Thoracic aorta (tissue), 2 donors: ENCODE data around the gene DNASE1. TPM values are rescaled to one million over a fixed set of nuclear protein-coding genes. Genes with fewer than 3 reads are reported as not detected.

Source experiments
- ATAC-seq: fragments of 150-250 bp; one replicate; pipeline ENCODE4 v1.8.0; 2017; ENCODE audit warnings: low read depth; ENCODE audit not compliant: insufficient number of reproducible peaks, low FRiP score
- DNase-seq: peaks from one replicate; pipeline ENCODE4 v3.0.0-alpha.2; 2020; ENCODE audit warnings: low spot score
- H3K27ac ChIP-seq, 2 donors: fragments of 200-600 bp; sonication (generic); 1 replicate in 1 of 2; 2 replicates in 1 of 2; pipeline ENCODE4 v1.5.1; 2016; ENCODE audit warnings: mild to moderate bottlenecking in 2 of 2, moderate library complexity in 2 of 2
- H3K27me3 ChIP-seq: fragments of 200-600 bp; sonication (generic); replicated peaks from 2 replicates; pipeline ENCODE4 v1.6.0; 2016; ENCODE audit warnings: mild to moderate bottlenecking; ENCODE audit not compliant: insufficient read depth
- H3K36me3 ChIP-seq: fragments of 200-600 bp; sonication (generic); one replicate; pipeline ENCODE4 v1.5.1; 2016
- H3K4me1 ChIP-seq, 2 donors: fragments of 200-600 bp; sonication (generic); 1 replicate in 1 of 2; 2 replicates in 1 of 2; pipeline versions ENCODE4 v1.5.1 to v1.6.0; 2016; ENCODE audit warnings: low read depth in 2 of 2, mild to moderate bottlenecking in 1 of 2; ENCODE audit not compliant: control insufficient read depth in 1 of 2
- H3K4me3 ChIP-seq: fragments of 200-600 bp; sonication (generic); 2 replicates; pipeline ENCODE4 v1.5.1; 2016; ENCODE audit warnings: mild to moderate bottlenecking
- H3K9me3 ChIP-seq: fragments of 200-600 bp; sonication (generic); 2 replicates; pipeline ENCODE4 v1.5.1; 2016
- CTCF ChIP-seq: fragments of 200-600 bp; sonication (generic); IDR thresholded peaks from one replicate; pipeline ENCODE4 v1.5.1; 2019; ENCODE audit warnings: antibody characterized with exemption
- total RNA-seq, 2 donors: library from RNA; depleted of rRNA; stranded (reverse); fragments of >200 nt; gene quantifications; one replicate each; pipeline versions ENCODE4 v1.1.0 to v1.2.3, GENCODE V29; 2016

The DNASE1 gene
- total RNA-seq, 2 donors from 2014 or later = 17.4 to 22.9 TPM

GRCh38 chr16:3669082-3669481, 14.6 kb downstream of the DNASE1 start:
- DNase-seq = no peak
- Histone ChIP-seq H3K9me3 (no peaks in the 10 kb centered on the region), H3K27me3 (no peaks in the 10 kb centered on the region), H3K4me3 (no peak overlapping the region), H3K27ac (no peak overlapping the region), H3K36me3 (peaks cover 14% of the 10 kb centered on the region), H3K4me1 (no peaks in the 10 kb centered on the region)
- ATAC-seq = no peak
- no peak for TF ChIP-seq CTCF

- no peaks in the 10 kb centered on the region for H3K9me3 ChIP-seq
- no peaks in the 10 kb centered on the region for H3K4me1 ChIP-seq
- no peaks in the 10 kb centered on the region for H3K27me3 ChIP-seq
- peaks cover 25% of the 10 kb centered on the region for H3K36me3 ChIP-seq
- no peak for TF ChIP-seq CTCF
- DNase-seq (no peak), ATAC-seq (no peak)
- H3K27ac ChIP-seq = no peak overlapping the region
- no peak overlapping the region for H3K4me3 ChIP-seq
Measured at GRCh38 chr16:3670711-3671110, 16.2 kb downstream of the DNASE1 start.

- peaks cover 28% of the 10 kb centered on the region for H3K36me3 ChIP-seq
- ATAC-seq (no peak), DNase-seq (no peak)
- H3K4me1 ChIP-seq = no peaks in the 10 kb centered on the region
- TF ChIP-seq CTCF = no peak
- H3K27ac ChIP-seq = no peak overlapping the region
- no peaks in the 10 kb centered on the region for H3K27me3 ChIP-seq
- no peak overlapping the region for H3K4me3 ChIP-seq
- H3K9me3 ChIP-seq = no peaks in the 10 kb centered on the region
Measured at GRCh38 chr16:3671424-3671823, 16.9 kb downstream of the DNASE1 start.

GRCh38 chr16:3672571-3673041, 18.1 kb downstream of the DNASE1 start:
- no peaks in the 10 kb centered on the region for H3K4me1 ChIP-seq
- H3K27me3 ChIP-seq = no peaks in the 10 kb centered on the region
- no peaks in the 10 kb centered on the region for H3K9me3 ChIP-seq
- TF ChIP-seq CTCF = no peak
- H3K4me3 ChIP-seq = no peak overlapping the region
- no peak overlapping the region for H3K27ac ChIP-seq
- DNase-seq = no peak
- no peak for ATAC-seq
- H3K36me3 ChIP-seq = peaks cover 31% of the 10 kb centered on the region

GRCh38 chr16:3673201-3673600, 18.7 kb downstream of the DNASE1 start:
- DNase-seq (no peak), ATAC-seq (no peak)
- Histone ChIP-seq H3K9me3 (no peaks in the 10 kb centered on the region), H3K4me1 (no peaks in the 10 kb centered on the region), H3K27me3 (no peaks in the 10 kb centered on the region), H3K36me3 (peaks cover 37% of the 10 kb centered on the region), H3K4me3 (no peak overlapping the region), H3K27ac (no peak overlapping the region)
- no peak for TF ChIP-seq CTCF
